NOMO-1 treated with dmso at 0.1 percent for 144 hours (cell line): ENCODE data around the gene ABHD2.
"Not testable (repeated sequence)": the region's sequence is repeated elsewhere in the genome, so short reads cannot be mapped to it uniquely, and the experiment has no call there.

ENCODE experiments used
- DNase-seq: peaks from one replicate; lab custom pipeline; 2025; ENCODE audit not compliant: unreplicated experiment; lab: John Stamatoyannopoulos, UW

ABHD2 gene

GRCh38 chr15:89136818-89137772, 48.8 kb downstream of the ABHD2 start:
- no peak for DNase-seq

- no peak for DNase-seq
Observed at GRCh38 chr15:89137926-89138325, 49.7 kb downstream of the ABHD2 start.

- DNase-seq, result no peak
Observed at GRCh38 chr15:89138999-89139612, 50.9 kb downstream of the ABHD2 start.

GRCh38 chr15:89139613-89140499, 51.6 kb downstream of the ABHD2 start:
- DNase-seq, result no peak

GRCh38 chr15:89140595-89140994, 52.3 kb downstream of the ABHD2 start:
- DNase-seq, result no peak

GRCh38 chr15:89141159-89141558, 52.9 kb downstream of the ABHD2 start:
- DNase-seq, result not testable (repeated sequence)

GRCh38 chr15:89141885-89142284, 53.6 kb downstream of the ABHD2 start:
- DNase-seq, result no peak

GRCh38 chr15:89142423-89142822, 54.2 kb downstream of the ABHD2 start:
- DNase-seq, result no peak

GRCh38 chr15:89143503-89144162, 55.4 kb downstream of the ABHD2 start:
- DNase-seq, result peak; percentile 79

GRCh38 chr15:89144491-89144890, 56.2 kb downstream of the ABHD2 start:
- DNase-seq, result no peak

- DNase-seq, result no peak
Observed at GRCh38 chr15:89146366-89146765, 58.1 kb downstream of the ABHD2 start.

GRCh38 chr15:89148126-89148525, 59.9 kb downstream of the ABHD2 start:
- DNase-seq, result no peak

GRCh38 chr15:89149501-89150101, 61.3 kb downstream of the ABHD2 start:
- DNase-seq, result no peak

- DNase-seq, result no peak
Observed at GRCh38 chr15:89150287-89150686, 62.0 kb downstream of the ABHD2 start.

- DNase-seq, result peak; percentile 27
Observed at GRCh38 chr15:89150762-89151664, 62.8 kb downstream of the ABHD2 start.

- no peak for DNase-seq
Observed at GRCh38 chr15:89155122-89155521, 66.9 kb downstream of the ABHD2 start.

- no peak for DNase-seq
Observed at GRCh38 chr15:89155656-89156055, 67.4 kb downstream of the ABHD2 start.

GRCh38 chr15:89157061-89157460, 68.8 kb downstream of the ABHD2 start:
- no peak for DNase-seq

- DNase-seq, result no peak
Observed at GRCh38 chr15:89157918-89158564, 69.8 kb downstream of the ABHD2 start.
